22Rv1 (cell line): ENCODE results near the gene COL4A3.

Experiments used
- H3K27ac ChIP-seq: fragments of 450-650 bp; 2 replicates; pipeline ENCODE4 v1.5.1; 2017
- CTCF ChIP-seq: fragments of 450-650 bp; IDR thresholded peaks from 2 replicates; pipeline ENCODE4 v1.5.1; 2017; ENCODE audit warnings: mild to moderate bottlenecking
- ZFX ChIP-seq: fragments of 450-650 bp; IDR thresholded peaks from 2 replicates; pipeline ENCODE4 v1.6.1; 2017; ENCODE audit warnings: antibody characterized with exemption, borderline replicate concordance

COL4A3 gene

GRCh38 chr2:227287771-227288170, 123.3 kb downstream of the COL4A3 start:
- TF ChIP-seq CTCF: no peak

GRCh38 chr2:227292314-227292713, 127.9 kb downstream of the COL4A3 start:
- TF ChIP-seq CTCF (no peak), ZFX (no peak)
- H3K27ac ChIP-seq: no peak overlapping the region

More at GRCh38 chr2:227287771-227288170, 123.3 kb downstream of the COL4A3 start:
- H3K27ac ChIP-seq: no peak overlapping the region

GRCh38 chr2:227293531-227293930, 129.1 kb downstream of the COL4A3 start:
- TF ChIP-seq CTCF (no peak), ZFX (no peak)
- no peak overlapping the region for H3K27ac ChIP-seq

GRCh38 chr2:227295806-227296205, 131.4 kb downstream of the COL4A3 start:
- no peak for TF ChIP-seq CTCF
- no peak for TF ChIP-seq ZFX
- H3K27ac ChIP-seq: no peak overlapping the region

GRCh38 chr2:227296671-227297405, 132.4 kb downstream of the COL4A3 start:
- no peak for TF ChIP-seq CTCF
- no peak for TF ChIP-seq ZFX
- H3K27ac ChIP-seq: no peak overlapping the region

- H3K27ac ChIP-seq: no peak overlapping the region
- no peak for TF ChIP-seq ZFX
- no peak for TF ChIP-seq CTCF
Measured at GRCh38 chr2:227301523-227301922, 137.1 kb downstream of the COL4A3 start.

GRCh38 chr2:227308784-227309183, 144.4 kb downstream of the COL4A3 start:
- TF ChIP-seq ZFX (no peak), CTCF (no peak)

More at GRCh38 chr2:227308784-227309183, 144.4 kb downstream of the COL4A3 start:
- H3K27ac ChIP-seq: no peak overlapping the region
